NCI-H1694 treated with DMSO at 0.1 percent for 48 hours (cell line): ENCODE results near the gene VASP.
A peak's percentile ranks its signal among the peaks of the same experiment; 100 is the strongest.

Experiments used
- DNase-seq: peaks from one replicate; lab custom pipeline; 2025; lab: John Stamatoyannopoulos, UW

Gene VASP

GRCh38 chr19:45515807-45516401 lies 8.6 kb downstream of the VASP start:
- no peak for DNase-seq

DNA sequence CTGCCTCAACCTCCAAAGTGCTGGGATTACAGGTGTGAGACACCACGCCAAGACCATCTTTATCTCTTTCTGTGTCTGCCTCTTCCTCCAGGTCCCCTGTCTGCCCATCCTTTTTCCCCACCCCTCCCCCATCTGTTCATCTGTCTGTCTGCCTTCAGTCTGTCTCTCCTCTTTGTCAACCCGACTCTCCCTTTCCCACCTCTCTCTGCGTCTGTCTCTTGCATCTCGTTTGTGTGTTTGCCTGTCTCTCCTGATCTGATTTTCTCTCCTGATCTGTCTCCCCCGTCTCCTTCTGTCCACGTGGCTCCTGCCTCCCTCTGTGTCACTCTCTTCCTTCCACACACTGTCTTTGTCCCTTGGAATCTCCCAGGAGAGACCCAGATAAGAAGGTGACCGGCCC lies 10.0 kb downstream of the VASP start:
- no peak for DNase-seq

GRCh38 chr19:45517641-45518468 lies 10.6 kb downstream of the VASP start:
- no peak for DNase-seq

DNA sequence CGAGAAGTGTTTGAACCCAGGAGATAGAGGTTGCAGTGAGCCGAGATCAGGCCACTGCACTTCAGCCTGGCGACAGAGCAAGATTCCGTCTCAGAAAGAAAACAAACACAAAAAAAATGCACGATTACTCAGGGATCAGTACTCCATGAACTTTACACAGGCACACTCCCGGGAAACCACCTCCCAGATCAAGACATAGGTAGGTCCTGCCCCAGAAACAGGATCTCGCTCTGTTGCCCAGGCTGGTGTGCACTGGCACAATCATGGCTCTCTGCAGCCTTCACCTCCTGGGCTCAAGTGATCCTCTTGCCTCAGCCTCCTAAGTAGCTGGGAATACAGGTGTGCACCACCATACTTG lies 11.2 kb downstream of the VASP start:
- DNase-seq: no peak

DNA sequence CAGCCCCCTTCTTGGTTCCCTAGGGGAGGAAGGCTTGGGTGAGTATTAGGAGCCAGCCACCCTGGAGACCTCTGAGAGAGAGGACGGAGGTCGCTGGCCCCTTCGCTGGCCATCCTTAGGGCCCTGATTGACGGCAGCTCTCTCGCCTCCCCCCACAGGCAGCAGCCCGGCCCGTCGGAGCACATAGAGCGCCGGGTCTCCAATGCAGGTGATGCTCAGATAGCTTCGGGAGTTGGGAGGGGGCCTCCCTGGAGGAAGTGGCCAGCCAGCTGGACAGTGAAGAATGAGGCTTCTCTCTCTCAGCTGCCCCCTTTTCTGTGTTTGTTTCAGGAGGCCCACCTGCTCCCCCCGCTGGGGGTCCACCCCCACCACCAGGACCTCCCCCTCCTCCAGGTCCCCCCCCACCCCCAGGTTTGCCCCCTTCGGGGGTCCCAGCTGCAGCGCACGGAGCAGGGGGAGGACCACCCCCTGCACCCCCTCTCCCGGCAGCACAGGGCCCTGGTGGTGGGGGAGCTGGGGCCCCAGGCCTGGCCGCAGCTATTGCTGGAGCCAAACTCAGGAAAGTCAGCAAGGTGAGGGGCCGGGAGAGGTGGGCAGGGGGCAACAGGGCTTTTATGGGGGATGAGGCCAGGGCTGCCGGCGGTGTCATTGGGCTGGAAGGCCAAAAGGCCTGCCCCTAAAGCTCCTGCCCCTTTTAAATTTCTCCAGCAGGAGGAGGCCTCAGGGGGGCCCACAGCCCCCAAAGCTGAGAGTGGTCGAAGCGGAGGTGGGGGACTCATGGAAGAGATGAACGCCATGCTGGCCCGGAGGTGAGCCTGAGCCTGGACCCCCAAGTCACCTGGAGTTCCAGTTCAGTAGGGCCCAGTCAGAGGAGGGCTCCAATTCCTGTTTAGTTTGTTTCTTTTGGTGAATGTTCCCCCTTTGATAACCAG lies 15.0 kb downstream of the VASP start:
- DNase-seq: no peak

GRCh38 chr19:45523642-45524256 lies 16.5 kb downstream of the VASP start:
- DNase-seq: peak; percentile 93

GRCh38 chr19:45524575-45525129 lies 17.4 kb downstream of the VASP start:
- DNase-seq: no peak

DNA sequence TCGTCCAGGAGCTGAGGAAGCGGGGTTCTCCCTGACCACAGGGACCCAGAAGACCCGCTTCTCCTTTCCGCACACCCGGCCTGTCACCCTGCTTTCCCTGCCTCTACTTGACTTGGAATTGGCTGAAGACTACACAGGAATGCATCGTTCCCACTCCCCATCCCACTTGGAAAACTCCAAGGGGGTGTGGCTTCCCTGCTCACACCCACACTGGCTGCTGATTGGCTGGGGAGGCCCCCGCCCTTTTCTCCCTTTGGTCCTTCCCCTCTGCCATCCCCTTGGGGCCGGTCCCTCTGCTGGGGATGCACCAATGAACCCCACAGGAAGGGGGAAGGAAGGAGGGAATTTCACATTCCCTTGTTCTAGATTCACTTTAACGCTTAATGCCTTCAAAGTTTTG lies 18.9 kb downstream of the VASP start:
- no peak for DNase-seq

GRCh38 chr19:45526971-45527370 lies 19.7 kb downstream of the VASP start:
- no peak for DNase-seq

GRCh38 chr19:45527731-45528130 lies 20.5 kb downstream of the VASP start:
- DNase-seq: no peak

DNA sequence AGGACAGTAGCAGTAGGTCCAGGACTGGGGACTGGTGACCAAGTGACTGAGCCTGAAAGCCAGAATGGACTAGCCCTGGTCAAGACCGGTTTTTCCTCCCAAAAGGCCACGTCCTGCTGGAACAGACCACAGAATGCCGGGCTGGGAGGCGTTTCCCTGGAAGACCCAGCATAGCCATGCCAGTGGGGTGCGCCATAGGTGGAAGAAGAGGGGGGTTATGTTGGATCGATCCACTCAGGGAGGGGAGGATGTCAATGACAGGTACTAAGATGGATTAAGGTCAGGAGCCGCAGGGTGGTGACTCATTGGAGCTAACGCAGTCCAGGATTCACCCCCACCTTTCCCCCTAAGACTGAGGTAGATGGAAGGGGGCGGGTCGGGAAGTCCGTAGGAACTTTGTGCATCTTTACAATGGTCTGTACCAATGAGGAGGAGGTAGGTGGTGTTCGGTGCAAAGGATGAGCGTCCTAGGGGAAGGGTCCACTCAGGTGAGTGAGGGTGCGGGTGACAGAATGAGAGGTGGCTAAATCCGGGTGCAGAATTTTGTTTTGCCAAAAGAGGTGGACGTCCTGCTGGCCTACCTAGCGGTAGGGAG lies 21.0 kb downstream of the VASP start:
- DNase-seq: no peak

DNA sequence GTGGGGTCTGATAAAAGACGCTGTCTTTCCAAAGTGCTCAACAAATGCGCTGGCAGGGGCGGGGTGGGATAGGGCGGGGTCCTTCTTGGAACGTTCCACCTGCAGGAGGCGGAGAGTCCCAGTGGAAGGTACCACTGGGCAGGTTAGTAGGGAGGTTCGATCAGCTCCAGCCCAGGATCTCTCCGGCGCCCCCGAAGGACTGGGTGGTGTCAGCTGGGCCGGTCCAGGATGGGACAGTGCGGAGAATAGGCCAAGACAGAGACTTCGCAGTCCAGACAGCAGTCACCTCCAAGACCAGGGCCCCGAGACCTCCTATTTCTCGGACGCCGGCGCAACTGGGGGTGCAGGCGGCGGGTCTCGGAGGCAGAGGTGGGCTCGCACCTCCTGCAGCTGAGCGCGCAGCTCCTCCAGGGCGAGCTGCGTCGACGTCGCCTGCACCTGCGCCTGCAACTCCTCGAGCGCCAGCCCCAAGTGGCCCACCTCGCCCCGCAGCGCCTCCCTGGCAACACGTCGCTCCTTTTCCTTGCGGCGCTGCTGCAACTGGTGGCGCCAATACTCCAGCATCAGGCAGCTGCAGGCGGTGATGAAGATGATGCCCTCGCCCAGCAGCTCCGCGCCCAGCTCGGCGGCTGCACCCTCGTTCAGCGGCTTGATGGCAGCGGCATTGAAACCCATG lies 21.6 kb downstream of the VASP start:
- no peak for DNase-seq

DNA sequence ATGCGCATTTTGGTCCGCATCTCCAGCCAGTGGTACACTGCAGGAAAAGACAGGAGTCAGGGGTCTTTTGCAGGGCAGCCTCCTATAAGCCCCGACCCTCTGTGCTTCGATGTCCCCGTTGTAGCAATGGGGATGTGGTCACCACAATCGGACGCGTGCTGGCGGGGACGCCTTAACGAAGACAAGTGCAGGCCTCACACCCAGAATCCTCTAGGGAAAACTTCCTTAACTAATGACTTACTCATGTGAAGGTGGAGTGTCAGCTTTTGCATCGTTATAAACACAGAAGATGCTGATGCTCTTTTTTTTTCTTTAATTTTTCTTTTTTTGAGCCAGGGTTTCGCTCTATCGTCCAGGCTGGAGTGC lies 22.1 kb downstream of the VASP start:
- DNase-seq: no peak

- no peak for DNase-seq
Observed at GRCh38 chr19:45531349-45531748, 24.1 kb downstream of the VASP start.

GRCh38 chr19:45539459-45539858 lies 32.2 kb downstream of the VASP start:
- DNase-seq: no peak

GRCh38 chr19:45542234-45542668 lies 35.0 kb downstream of the VASP start:
- DNase-seq: no peak

DNA sequence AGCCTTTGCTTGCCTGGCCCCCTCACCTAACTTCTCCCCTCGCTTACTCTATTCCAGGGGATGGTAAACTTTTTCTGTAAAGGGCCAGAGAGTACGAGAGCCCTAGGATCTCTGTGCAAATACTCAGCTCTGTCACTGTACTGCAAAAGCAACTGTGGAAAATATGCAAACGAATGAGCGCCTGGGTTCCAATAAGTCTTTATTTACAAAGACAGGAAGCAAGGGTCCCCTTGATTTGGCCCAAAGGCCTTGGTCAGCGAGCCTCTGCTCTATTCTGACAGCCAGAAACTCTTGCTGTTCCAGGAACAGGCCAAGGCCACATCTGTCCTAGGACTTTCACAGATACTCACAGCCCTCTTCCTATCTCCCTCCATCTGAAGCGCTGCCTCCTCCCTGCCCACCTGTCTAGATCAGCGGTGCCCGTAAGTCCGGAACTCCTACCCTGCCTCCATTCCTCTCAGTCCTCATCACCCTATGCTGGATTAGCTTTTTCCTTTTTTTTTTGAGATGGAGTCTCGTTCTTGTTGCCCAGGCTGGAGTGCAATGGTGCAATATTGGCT lies 40.0 kb downstream of the VASP start:
- no peak for DNase-seq

GRCh38 chr19:45547965-45548609 lies 40.8 kb downstream of the VASP start:
- DNase-seq: no peak

DNA sequence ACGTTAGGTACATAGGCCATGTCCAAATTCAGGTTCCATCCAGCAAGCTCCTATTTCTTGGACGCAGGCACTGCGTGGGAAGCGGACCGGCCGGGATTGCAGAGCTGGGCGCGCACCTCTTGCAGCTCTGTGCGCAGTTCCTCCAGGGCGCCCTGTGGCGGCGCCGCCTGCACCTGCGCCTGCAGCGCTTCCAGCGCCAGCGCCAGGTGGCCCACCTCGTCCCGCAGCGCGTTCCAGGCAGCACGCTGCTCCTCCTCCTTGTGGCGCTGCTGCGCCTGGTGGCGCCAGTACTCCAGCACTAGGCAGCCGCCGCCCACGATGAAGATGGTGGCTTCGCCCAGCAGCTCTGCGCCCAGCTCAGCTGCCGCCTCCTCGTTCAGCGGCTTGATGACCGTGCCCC lies 46.2 kb downstream of the VASP start:
- DNase-seq: no peak

- no peak for DNase-seq
Observed at GRCh38 chr19:45554481-45554880, 47.2 kb downstream of the VASP start.
